Activated T-helper 1 cell treated with anti-CD3 and anti-CD28 coated beads, Interleukin-12 subunit alpha, Interleukin-12 subunit beta, Interleukin-2, Interleukin-4 antibody, amounts not matched to agents 30 ng/mL and 10 ng/mL and 1 ng/mL, durations not matched to agents 14 hours and 24 hours and 36 hours (primary cell): ENCODE data around the gene DIP2A. TPM values are rescaled to one million over a fixed set of nuclear protein-coding genes. Genes with fewer than 3 reads are reported as not detected.
"Not testable (repeated sequence)": the region's sequence is repeated elsewhere in the genome, so short reads cannot be mapped to it uniquely, and the experiment has no call there.

Experiments
- DNase-seq: peaks from one replicate; pipeline ENCODE4 v3.0.0; 2021; ENCODE audit warnings: low spot score
- H3K27ac Mint-ChIP-seq: one replicate; pipeline ENCODE4 v1.8.0; 2021; ENCODE audit warnings: mild to moderate bottlenecking, mixed read lengths
- H3K27me3 Mint-ChIP-seq: one replicate; pipeline ENCODE4 v1.8.0; 2022; ENCODE audit warnings: mild to moderate bottlenecking, moderate library complexity, mixed read lengths; ENCODE audit not compliant: insufficient read depth
- H3K36me3 Mint-ChIP-seq: one replicate; pipeline ENCODE4 v1.8.0; 2021; ENCODE audit warnings: low read depth, mixed read lengths
- H3K4me1 Mint-ChIP-seq: one replicate; pipeline ENCODE4 v1.8.0; 2021; ENCODE audit warnings: low read depth, mixed read lengths
- H3K4me3 Mint-ChIP-seq: one replicate; pipeline ENCODE4 v1.8.0; 2021; ENCODE audit warnings: mild to moderate bottlenecking, moderate library complexity, mixed read lengths
- H3K9me3 Mint-ChIP-seq: one replicate; pipeline ENCODE4 v1.8.0; 2021; ENCODE audit warnings: mixed read lengths
- intact Hi-C: fragments of 100-400 bp; cut with micrococcal nuclease; formaldehyde crosslinking; loops from one replicate; pipeline ENCODE4 v1.15.1; 2024
- total RNA-seq: library from RNA; stranded (reverse); gene quantifications from 2 replicates; pipeline ENCODE4 v1.2.3, GENCODE V29; 2022

Gene DIP2A
- total RNA-seq, 1 donor from 2014 or later: 33.6 TPM

- Mint-ChIP-seq H3K4me1 (no peaks in the 10 kb centered on the region), H3K36me3 (peaks cover 16% of the 10 kb centered on the region), H3K9me3 (no peaks in the 10 kb centered on the region), H3K4me3 (no peak overlapping the region), H3K27ac (no peak overlapping the region), H3K27me3 (no peaks in the 10 kb centered on the region)
- no peak for DNase-seq
- intact Hi-C loops: no loop called here
Measured at GRCh38 chr21:46428987-46429710, 29.5 kb upstream of the DIP2A start.

- intact Hi-C loops: no loop called here
- Mint-ChIP-seq H3K36me3 (peaks cover 19% of the 10 kb centered on the region), H3K4me1 (no peaks in the 10 kb centered on the region), H3K27ac (no peak overlapping the region), H3K27me3 (no peaks in the 10 kb centered on the region), H3K9me3 (no peaks in the 10 kb centered on the region), H3K4me3 (no peak overlapping the region)
- DNase-seq: no peak
Measured at GRCh38 chr21:46429754-46430681, 28.7 kb upstream of the DIP2A start.

GRCh38 chr21:46431448-46431847 is 27.2 kb upstream of the DIP2A start:
- peaks cover 19% of the 10 kb centered on the region for H3K36me3 Mint-ChIP-seq
- no peak for DNase-seq
- no peaks in the 10 kb centered on the region for H3K9me3 Mint-ChIP-seq
- no peak overlapping the region for H3K4me3 Mint-ChIP-seq
- H3K27ac Mint-ChIP-seq: no peak overlapping the region
- no peaks in the 10 kb centered on the region for H3K4me1 Mint-ChIP-seq
- intact Hi-C loops: no loop called here
- no peaks in the 10 kb centered on the region for H3K27me3 Mint-ChIP-seq

GRCh38 chr21:46431884-46432488 is 26.7 kb upstream of the DIP2A start:
- H3K9me3 Mint-ChIP-seq: no peaks in the 10 kb centered on the region
- H3K36me3 Mint-ChIP-seq: peaks cover 19% of the 10 kb centered on the region
- H3K4me1 Mint-ChIP-seq: no peaks in the 10 kb centered on the region
- peak overlapping the region; percentile 52 for H3K27ac Mint-ChIP-seq
- no peaks in the 10 kb centered on the region for H3K27me3 Mint-ChIP-seq
- no peak for DNase-seq
- intact Hi-C loops: no loop called here
- H3K4me3 Mint-ChIP-seq: no peak overlapping the region

- H3K27ac Mint-ChIP-seq, intact Hi-C loops, H3K4me1 Mint-ChIP-seq, DNase-seq, H3K9me3 Mint-ChIP-seq, H3K27me3 Mint-ChIP-seq, H3K4me3 Mint-ChIP-seq: not testable (repeated sequence)
- H3K36me3 Mint-ChIP-seq: peaks cover 24% of the 10 kb centered on the region
Measured at GRCh38 chr21:46433116-46433515, 25.6 kb upstream of the DIP2A start.

- no peak overlapping the region for H3K27ac Mint-ChIP-seq
- no peaks in the 10 kb centered on the region for H3K9me3 Mint-ChIP-seq
- H3K36me3 Mint-ChIP-seq: peaks cover 26% of the 10 kb centered on the region
Measured at GRCh38 chr21:46434322-46434958, 24.3 kb upstream of the DIP2A start.

GRCh38 chr21:46435786-46436227 is 22.9 kb upstream of the DIP2A start:
- Mint-ChIP-seq H3K9me3 (no peaks in the 10 kb centered on the region), H3K36me3 (peaks cover 33% of the 10 kb centered on the region), H3K4me3 (no peak overlapping the region), H3K27me3 (no peaks in the 10 kb centered on the region), H3K4me1 (no peaks in the 10 kb centered on the region), H3K27ac (no peak overlapping the region)
- intact Hi-C loops: no loop called here
- no peak for DNase-seq

More at GRCh38 chr21:46434322-46434958, 24.3 kb upstream of the DIP2A start:
- no peak for DNase-seq
- H3K4me1 Mint-ChIP-seq: no peaks in the 10 kb centered on the region
- no peaks in the 10 kb centered on the region for H3K27me3 Mint-ChIP-seq
- intact Hi-C loops: no loop called here
- H3K4me3 Mint-ChIP-seq: no peak overlapping the region

- Mint-ChIP-seq H3K27ac (no peak overlapping the region), H3K4me3 (no peak overlapping the region), H3K4me1 (no peaks in the 10 kb centered on the region), H3K9me3 (no peaks in the 10 kb centered on the region), H3K27me3 (no peaks in the 10 kb centered on the region), H3K36me3 (peaks cover 30% of the 10 kb centered on the region)
- no peak for DNase-seq
- intact Hi-C loops: no loop called here
Measured at GRCh38 chr21:46436621-46437020, 22.1 kb upstream of the DIP2A start.

GRCh38 chr21:46437096-46437498 is 21.6 kb upstream of the DIP2A start:
- intact Hi-C loops: no loop called here
- no peaks in the 10 kb centered on the region for H3K4me1 Mint-ChIP-seq
- no peak overlapping the region for H3K27ac Mint-ChIP-seq
- H3K4me3 Mint-ChIP-seq: no peak overlapping the region
- no peak for DNase-seq
- H3K9me3 Mint-ChIP-seq: no peaks in the 10 kb centered on the region
- H3K27me3 Mint-ChIP-seq: no peaks in the 10 kb centered on the region
- H3K36me3 Mint-ChIP-seq: peaks cover 26% of the 10 kb centered on the region

- H3K9me3 Mint-ChIP-seq: no peaks in the 10 kb centered on the region
- no peak overlapping the region for H3K4me3 Mint-ChIP-seq
- no peak for DNase-seq
- no peaks in the 10 kb centered on the region for H3K4me1 Mint-ChIP-seq
- peaks cover 26% of the 10 kb centered on the region for H3K36me3 Mint-ChIP-seq
- no peak overlapping the region for H3K27ac Mint-ChIP-seq
- intact Hi-C loops: no loop called here
- no peaks in the 10 kb centered on the region for H3K27me3 Mint-ChIP-seq
Measured at GRCh38 chr21:46437511-46437910, 21.2 kb upstream of the DIP2A start.

GRCh38 chr21:46438241-46438640 is 20.4 kb upstream of the DIP2A start:
- DNase-seq: no peak
- Mint-ChIP-seq H3K27ac (no peak overlapping the region), H3K27me3 (no peaks in the 10 kb centered on the region), H3K4me1 (no peaks in the 10 kb centered on the region), H3K36me3 (peaks cover 27% of the 10 kb centered on the region), H3K9me3 (no peaks in the 10 kb centered on the region), H3K4me3 (no peak overlapping the region)
- intact Hi-C loops: no loop called here

- H3K27ac Mint-ChIP-seq: no peak overlapping the region
- no peak for DNase-seq
- no peaks in the 10 kb centered on the region for H3K27me3 Mint-ChIP-seq
- H3K4me3 Mint-ChIP-seq: no peak overlapping the region
- intact Hi-C loops: no loop called here
- H3K4me1 Mint-ChIP-seq: no peaks in the 10 kb centered on the region
- no peaks in the 10 kb centered on the region for H3K9me3 Mint-ChIP-seq
- H3K36me3 Mint-ChIP-seq: peaks cover 27% of the 10 kb centered on the region
Measured at GRCh38 chr21:46439906-46440305, 18.8 kb upstream of the DIP2A start.
